DMS 273 (cell line): ENCODE results near the gene KRT7.

ENCODE experiments used
- DNase-seq: peaks from one replicate; lab custom pipeline; 2025; ENCODE audit not compliant: unreplicated experiment; lab: John Stamatoyannopoulos, UW

Gene KRT7

DNA sequence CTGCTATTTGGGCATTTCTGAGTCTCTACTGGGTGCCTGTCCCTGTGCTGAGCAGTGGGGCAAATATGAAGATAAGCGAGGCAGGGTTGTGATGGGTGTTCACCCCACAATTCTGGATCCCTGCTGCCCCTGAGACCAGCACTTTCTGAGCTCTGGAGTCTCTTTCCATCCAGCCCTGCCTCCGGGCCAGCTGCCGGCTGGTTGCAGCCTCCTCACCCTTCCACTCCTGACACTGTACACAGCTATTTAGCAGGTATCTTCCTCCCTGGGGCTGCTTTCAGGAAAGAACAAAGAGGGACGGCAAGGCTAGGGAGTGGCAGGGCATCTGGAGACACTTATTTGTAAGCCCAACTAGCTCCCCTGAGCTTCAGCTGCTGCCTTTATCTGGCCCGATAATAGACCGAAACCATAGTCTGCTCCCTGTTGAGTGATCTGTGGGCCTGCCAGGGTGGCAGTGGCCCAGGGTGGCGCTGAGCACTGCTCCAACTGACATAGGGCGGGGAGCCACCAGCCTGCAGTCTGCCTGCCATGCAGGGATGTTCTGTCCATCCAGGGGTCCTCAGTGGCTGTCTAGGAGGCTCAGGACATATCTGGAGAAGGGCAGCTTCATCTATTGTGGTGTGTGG, 33.6 kb upstream of the KRT7 start:
- no peak for DNase-seq

DNA sequence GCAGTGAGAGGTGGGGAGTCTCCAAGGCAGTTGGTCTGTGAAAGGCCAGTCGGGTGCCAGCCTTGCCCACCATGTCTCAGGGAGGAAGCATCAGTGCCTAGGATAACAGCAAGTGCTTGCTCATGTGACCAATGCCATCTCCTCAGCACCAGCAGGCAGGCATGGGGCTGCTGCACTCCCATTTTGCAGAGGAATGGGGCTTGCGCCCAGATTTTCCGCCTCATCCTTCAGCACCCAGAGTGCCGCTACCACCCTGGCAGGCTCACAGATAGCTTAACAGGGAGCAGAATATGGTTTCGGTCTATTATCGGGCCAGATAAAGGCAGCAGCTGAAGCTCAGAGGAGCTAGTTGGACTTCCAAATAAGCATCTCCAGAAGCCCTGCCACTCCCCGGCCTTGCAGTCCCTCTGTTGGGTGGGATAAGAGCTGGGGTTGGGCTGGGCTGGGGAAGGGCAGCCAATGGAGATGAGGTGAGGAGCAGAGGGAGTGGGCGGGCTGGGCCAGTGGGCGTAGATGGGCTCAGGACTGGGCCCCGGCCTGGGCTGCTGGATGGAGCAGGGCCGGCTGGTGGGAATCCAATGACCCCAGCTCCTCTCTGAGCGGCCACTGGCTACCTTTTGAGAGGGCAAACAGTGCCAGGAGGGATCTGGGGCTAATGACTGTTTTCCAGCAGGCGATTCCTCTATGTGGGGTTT, 32.8 kb upstream of the KRT7 start:
- peak; percentile 40 for DNase-seq

- peak; percentile 31 for DNase-seq
These were observed 32.1 kb upstream of the KRT7 start for GRCh38 chr12:52200781-52201450.

GRCh38 chr12:52201451-52201839, 31.6 kb upstream of the KRT7 start:
- DNase-seq: no peak

GRCh38 chr12:52202361-52203078, 30.5 kb upstream of the KRT7 start:
- no peak for DNase-seq

GRCh38 chr12:52203079-52203921, 29.7 kb upstream of the KRT7 start:
- no peak for DNase-seq

GRCh38 chr12:52204095-52204930, 28.7 kb upstream of the KRT7 start:
- no peak for DNase-seq

DNA sequence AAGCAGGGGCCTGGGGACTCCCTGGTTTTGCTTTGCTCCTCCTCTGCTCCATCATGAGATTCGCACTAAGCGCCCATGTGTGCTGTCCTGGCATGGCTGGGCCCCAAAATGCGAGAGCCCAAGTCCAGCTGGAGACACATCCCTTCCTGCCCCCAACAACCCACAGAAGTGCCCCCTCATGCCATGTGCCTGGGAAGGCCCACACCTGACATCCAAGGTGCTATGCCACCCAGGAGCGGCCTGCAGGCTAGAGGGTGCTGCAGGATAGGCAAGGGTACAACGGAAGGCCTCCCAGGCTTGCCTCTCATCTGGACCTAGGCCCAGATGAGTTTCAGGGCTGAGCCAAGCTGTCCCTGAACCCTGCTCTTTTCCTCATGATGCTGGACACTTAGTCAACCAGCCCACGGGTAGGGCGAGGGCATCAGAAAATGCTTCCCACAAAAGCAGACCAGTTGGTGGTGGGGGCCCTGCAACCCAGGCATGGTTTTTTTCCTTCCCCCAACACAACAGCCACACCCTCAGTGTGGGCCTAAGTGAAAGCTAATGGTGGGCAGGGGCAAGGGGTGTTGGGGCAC, 28.0 kb upstream of the KRT7 start:
- DNase-seq: no peak

GRCh38 chr12:52205612-52206303, 27.3 kb upstream of the KRT7 start:
- DNase-seq: no peak

- no peak for DNase-seq
These were observed 26.6 kb upstream of the KRT7 start for GRCh38 chr12:52206304-52207040.

DNA sequence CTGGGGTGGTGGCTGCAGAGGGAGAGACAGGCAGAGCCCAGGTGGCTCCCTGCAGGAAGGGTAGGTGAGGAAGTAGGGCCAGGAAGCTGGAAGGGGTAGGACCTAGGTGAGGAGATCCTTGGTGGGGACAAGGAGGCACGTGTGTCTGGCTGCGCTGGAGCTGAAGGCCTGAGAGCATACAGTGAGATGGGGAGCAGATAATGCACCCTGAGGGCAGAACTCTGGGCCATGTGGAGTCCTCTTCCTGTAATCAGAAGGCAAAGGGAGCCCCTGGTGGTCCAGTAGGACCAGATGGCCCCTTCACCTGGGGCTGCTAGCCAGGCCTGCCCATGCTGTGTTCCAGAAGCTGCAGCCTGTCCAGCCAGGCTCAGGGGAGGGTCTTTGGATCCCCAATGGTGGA, 25.9 kb upstream of the KRT7 start:
- no peak for DNase-seq

DNA sequence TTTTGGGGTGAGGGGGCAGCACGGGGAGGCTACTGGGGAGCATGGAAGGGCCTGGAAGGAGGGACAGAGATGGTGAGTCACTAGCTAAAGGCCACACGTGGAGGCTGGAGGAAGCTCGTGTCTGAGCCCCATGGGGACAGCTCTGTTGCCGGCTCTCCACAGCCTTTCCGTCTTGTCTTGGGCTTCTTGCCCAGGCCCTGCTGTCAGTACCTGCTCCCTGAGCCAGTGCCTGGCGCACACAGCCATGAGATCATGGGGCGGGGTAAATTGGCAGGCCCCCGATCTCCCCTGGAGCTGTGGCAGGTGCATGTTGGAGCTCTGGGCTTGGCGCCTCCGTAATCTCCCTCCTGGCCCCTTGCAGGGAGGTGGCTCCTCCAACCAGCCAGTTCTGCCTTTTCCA, 25.1 kb upstream of the KRT7 start:
- DNase-seq: peak; percentile 71

DNA sequence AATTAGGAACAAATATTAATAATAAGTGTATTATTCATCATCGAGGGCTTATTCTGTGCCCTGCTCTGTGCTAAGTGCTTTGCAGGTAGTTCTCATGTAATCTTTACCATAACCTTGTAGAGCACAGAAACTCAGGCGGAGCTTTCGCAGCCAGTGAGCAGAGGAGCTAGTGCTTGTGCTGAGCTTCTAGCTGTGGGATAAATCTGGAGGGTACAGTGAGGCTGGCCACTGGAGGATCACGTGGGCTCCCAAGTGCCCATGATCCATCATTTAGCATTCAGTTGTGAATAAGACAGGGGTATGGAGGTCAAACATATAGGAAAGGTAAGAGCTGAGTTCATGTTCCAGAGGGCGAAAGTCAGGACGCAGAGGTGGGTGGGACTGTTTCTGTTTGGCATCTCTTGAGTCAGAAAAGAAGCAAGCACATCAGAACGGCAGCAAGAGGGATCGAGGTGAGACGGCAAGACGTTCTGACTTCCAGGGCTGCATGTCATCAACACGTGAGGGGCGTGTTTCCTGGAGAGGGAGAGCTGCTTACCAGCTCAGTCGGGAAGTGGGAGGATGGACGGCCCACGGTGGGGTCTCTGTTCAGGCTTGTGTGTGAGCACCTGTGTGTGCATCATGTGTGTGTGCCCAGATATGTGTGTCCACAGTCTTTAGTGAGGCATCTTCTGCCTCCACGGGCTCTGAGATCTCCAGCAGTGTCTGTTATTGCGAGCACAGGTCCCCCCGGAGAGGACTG, 24.4 kb upstream of the KRT7 start:
- no peak for DNase-seq

DNA sequence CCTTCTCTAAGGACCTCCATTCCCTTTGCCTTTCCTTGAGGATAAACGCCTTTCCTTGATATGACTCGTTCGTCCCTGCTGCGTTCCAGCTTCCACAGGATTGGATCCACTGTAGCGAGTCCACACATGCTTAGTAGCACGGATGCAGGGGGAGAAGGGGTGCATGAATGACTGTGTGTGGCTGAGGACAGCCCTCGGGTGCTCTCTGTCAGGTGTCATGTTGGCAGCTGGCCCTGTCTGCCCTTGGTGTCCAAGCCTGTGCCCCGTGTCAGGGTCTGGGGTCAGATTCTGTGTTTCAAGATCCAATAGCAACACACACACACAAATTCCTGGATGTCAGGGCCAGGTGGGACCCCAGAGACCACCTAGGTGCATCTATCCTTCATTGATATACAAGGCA, 23.7 kb upstream of the KRT7 start:
- DNase-seq: no peak

DNA sequence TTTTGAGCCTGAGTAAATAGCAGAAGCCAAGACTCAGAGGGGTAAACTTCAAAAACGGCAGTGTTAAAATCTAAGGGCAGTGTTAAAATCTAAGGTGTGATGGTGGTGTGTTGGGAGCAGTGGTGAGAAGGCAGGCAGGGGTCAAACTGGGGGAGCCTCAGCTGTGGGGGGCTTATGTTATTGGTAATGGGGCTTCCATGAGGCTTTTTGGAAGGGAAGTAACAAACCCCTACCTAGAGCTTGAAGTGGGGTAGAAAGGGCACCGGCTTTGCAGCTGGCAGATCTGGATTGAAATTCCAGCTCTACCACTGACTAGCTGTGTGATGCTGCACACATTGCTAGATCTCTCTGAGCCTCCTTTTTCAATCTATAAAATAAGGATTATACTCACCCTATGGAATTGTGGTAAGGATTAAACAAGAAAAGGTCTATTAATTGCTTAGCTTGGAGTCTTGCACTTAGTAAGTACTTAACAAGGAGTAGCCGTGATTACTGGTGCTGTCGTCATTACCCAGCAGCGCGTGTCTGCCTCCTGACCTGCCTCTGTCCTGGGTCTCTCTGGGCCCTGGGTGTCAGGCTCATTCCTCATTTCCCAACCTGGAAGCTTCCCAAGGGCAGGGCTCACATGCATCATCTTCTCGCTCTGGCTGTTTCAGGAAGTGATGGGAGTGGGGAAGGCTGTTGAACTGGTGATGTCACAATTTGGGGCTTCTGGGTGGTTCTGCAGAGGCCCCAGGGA, 22.7 kb upstream of the KRT7 start:
- no peak for DNase-seq

GRCh38 chr12:52210925-52211650, 22.0 kb upstream of the KRT7 start:
- no peak for DNase-seq
